Astrocyte (in vitro differentiated cells and primary cell): ENCODE measurements around the gene DNAAF8. TPM values are rescaled to one million over a fixed set of nuclear protein-coding genes. Genes with fewer than 3 reads are reported as not detected.
"Not testable (repeated sequence)": the region's sequence is repeated elsewhere in the genome, so short reads cannot be mapped to it uniquely, and the experiment has no call there.

ENCODE experiments used
- DNase-seq: peaks from one replicate; pipeline ENCODE4 v3.0.0-alpha.2; 2010; ENCODE audit warnings: low read depth
- FAIRE-seq: peaks from 2 replicates; lab custom pipeline; 2011; peaks lifted over from hg19 to GRCh38; lab: Jason Lieb, UNC
- H2AFZ ChIP-seq: 2 replicates; pipeline ENCODE4 v1.6.0; 2012; ENCODE audit warnings: low read depth, low read length, inconsistent platforms
- H3K27ac ChIP-seq: 2 replicates; pipeline ENCODE4 v1.5.1; 2011; ENCODE audit warnings: low read depth, low read length, inconsistent platforms
- H3K27me3 ChIP-seq: 2 replicates; pipeline ENCODE4 v1.6.0; 2011; ENCODE audit warnings: low read length, inconsistent platforms; ENCODE audit not compliant: insufficient read depth
- H3K36me3 ChIP-seq: 2 replicates; pipeline ENCODE4 v1.5.1; 2011; ENCODE audit warnings: low read length, inconsistent platforms; ENCODE audit not compliant: insufficient read depth
- H3K4me1 ChIP-seq: 2 replicates; pipeline ENCODE4 v1.5.1; 2011; ENCODE audit warnings: low read length, inconsistent platforms; ENCODE audit not compliant: insufficient read depth
- H3K4me2 ChIP-seq: 2 replicates; pipeline ENCODE4 v1.6.0; 2012; ENCODE audit warnings: low read length, inconsistent platforms
- H3K4me3 ChIP-seq: 2 replicates; pipeline ENCODE4 v1.5.1; 2011; ENCODE audit warnings: low read depth, mild to moderate bottlenecking, low read length, inconsistent platforms; ENCODE audit not compliant: insufficient read depth
- H3K79me2 ChIP-seq: 2 replicates; pipeline ENCODE4 v1.6.0; 2012; ENCODE audit warnings: mild to moderate bottlenecking, low read length, inconsistent platforms; ENCODE audit not compliant: insufficient read depth
- H3K9ac ChIP-seq: 2 replicates; pipeline ENCODE4 v1.6.0; 2012; ENCODE audit warnings: mild to moderate bottlenecking, low read length, inconsistent platforms
- H3K9me3 ChIP-seq: 2 replicates; pipeline ENCODE4 v1.5.1; 2012; ENCODE audit warnings: low read depth, mild to moderate bottlenecking, low read length, inconsistent platforms; ENCODE audit not compliant: insufficient read depth
- H4K20me1 ChIP-seq: 2 replicates; pipeline ENCODE4 v1.6.0; 2012; ENCODE audit warnings: low read length, inconsistent platforms; ENCODE audit not compliant: insufficient read depth
- H3K27ac Mint-ChIP-seq: one replicate; pipeline ENCODE4 v1.8.0; 2021; ENCODE audit warnings: mild to moderate bottlenecking, mixed read lengths; ENCODE audit not compliant: unreplicated experiment
- H3K27me3 Mint-ChIP-seq: one replicate; pipeline ENCODE4 v1.8.0; 2021; ENCODE audit warnings: low read depth, mixed read lengths; ENCODE audit not compliant: unreplicated experiment
- H3K36me3 Mint-ChIP-seq: one replicate; pipeline ENCODE4 v1.8.0; 2021; ENCODE audit warnings: low read depth, mixed read lengths; ENCODE audit not compliant: unreplicated experiment
- H3K4me1 Mint-ChIP-seq: one replicate; pipeline ENCODE4 v1.8.0; 2021; ENCODE audit warnings: low read depth, mixed read lengths; ENCODE audit not compliant: unreplicated experiment
- H3K4me3 Mint-ChIP-seq: one replicate; pipeline ENCODE4 v1.8.0; 2021; ENCODE audit warnings: mild to moderate bottlenecking, moderate library complexity, mixed read lengths; ENCODE audit not compliant: unreplicated experiment
- H3K9me3 Mint-ChIP-seq: one replicate; pipeline ENCODE4 v1.8.0; 2021; ENCODE audit warnings: mild to moderate bottlenecking, mixed read lengths; ENCODE audit not compliant: unreplicated experiment
- EZH2 ChIP-seq: IDR thresholded peaks from 2 replicates; pipeline ENCODE4 v1.6.1; 2012; ENCODE audit warnings: mild to moderate bottlenecking, low read length, inconsistent platforms; ENCODE audit not compliant: insufficient read depth
- total RNA-seq: library from RNA; stranded (reverse); gene quantifications from 2 replicates; pipeline ENCODE4 v1.2.1, GENCODE V29; 2021
- TF ChIP-seq, protein P1 (sequence below): IDR thresholded peaks from 2 replicates; pipeline ENCODE4 v1.5.1; 2011; ENCODE audit warnings: low read depth, mild to moderate bottlenecking, inconsistent platforms, low read length, moderate library complexity; ENCODE audit not compliant: insufficient read depth

Gene DNAAF8
- total RNA-seq, 1 donor from 2014 or later, result 2.7 TPM

DNA sequence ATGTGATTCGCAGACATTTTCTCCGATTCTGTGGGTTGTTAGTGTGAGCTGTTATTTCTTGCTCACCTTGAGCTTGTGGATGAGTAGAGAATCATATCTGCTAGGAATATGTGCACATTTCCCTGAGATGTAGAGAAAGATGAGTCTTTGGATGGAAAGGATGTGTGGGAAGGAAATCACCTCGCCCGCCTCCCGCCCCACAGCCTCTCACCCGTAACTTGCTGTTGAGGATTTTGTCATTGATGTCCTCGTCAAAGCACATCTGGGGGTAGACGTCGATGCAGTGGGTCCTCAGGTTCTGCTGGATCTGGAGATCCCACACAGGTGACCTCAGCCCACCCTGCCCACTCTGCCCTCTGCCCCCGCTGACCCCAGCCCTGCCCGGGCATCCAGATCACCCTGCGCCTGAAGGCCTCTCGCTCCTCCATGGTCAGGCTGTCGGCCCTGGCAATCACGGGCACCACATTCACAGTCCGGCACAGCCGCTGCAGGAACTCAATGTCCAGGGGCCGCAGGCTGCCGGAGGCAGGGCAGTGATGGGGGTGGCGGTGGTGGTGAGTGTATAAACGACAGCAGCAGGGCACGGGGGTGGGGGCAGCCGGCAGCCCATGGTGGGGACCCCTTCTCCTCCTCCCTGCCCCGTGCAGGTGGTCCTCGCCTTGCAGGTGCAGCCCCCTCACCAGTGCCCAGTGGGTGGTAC is 49.1 kb downstream of the DNAAF8 start:
- Histone ChIP-seq H2AFZ (no peak overlapping the region), H3K4me1 (no peaks in the 10 kb centered on the region), H3K9me3 (no peaks in the 10 kb centered on the region), H3K4me3 (no peak overlapping the region), H3K79me2 (no peaks in the 10 kb centered on the region), H3K27ac (no peak overlapping the region), H3K9ac (no peak overlapping the region), H4K20me1 (no peaks in the 10 kb centered on the region), H3K36me3 (no peaks in the 10 kb centered on the region), H3K27me3 (no peaks in the 10 kb centered on the region), H3K4me2 (no peak overlapping the region)
- no peak for TF ChIP-seq EZH2
- TF ChIP-seq, protein P1, sequence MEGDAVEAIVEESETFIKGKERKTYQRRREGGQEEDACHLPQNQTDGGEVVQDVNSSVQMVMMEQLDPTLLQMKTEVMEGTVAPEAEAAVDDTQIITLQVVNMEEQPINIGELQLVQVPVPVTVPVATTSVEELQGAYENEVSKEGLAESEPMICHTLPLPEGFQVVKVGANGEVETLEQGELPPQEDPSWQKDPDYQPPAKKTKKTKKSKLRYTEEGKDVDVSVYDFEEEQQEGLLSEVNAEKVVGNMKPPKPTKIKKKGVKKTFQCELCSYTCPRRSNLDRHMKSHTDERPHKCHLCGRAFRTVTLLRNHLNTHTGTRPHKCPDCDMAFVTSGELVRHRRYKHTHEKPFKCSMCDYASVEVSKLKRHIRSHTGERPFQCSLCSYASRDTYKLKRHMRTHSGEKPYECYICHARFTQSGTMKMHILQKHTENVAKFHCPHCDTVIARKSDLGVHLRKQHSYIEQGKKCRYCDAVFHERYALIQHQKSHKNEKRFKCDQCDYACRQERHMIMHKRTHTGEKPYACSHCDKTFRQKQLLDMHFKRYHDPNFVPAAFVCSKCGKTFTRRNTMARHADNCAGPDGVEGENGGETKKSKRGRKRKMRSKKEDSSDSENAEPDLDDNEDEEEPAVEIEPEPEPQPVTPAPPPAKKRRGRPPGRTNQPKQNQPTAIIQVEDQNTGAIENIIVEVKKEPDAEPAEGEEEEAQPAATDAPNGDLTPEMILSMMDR, result no peak
- DNase-seq (no peak), FAIRE-seq (no peak)
- H3K27ac Mint-ChIP-seq, result no peak overlapping the region
- H3K4me1 Mint-ChIP-seq, result peaks cover 3% of the 10 kb centered on the region
- H3K4me3 Mint-ChIP-seq, result no peak overlapping the region
- peaks cover 3% of the 10 kb centered on the region for H3K9me3 Mint-ChIP-seq
- H3K36me3 Mint-ChIP-seq, result peaks cover 11% of the 10 kb centered on the region
- peaks cover 9% of the 10 kb centered on the region for H3K27me3 Mint-ChIP-seq

DNA sequence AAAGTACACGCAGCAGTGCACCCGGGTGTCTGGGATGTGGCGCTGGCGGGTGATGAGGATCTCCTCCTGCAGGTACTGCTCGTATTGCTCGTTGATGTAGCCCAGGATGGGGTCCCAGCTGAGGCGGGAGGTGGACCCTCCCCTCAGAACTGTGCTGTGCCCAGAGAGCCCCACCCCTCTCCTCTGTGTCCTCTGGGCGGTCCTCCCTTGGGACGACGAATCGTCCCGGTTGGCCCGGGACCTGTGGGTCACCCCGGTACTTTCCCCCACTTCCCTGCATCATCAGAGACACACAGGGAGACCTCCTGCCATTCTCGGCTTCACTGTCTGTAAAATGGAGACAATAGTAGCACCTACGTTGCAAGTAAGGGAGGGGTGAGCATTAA is 49.6 kb downstream of the DNAAF8 start:
- Histone ChIP-seq H3K27me3 (no peaks in the 10 kb centered on the region), H3K4me1 (no peaks in the 10 kb centered on the region), H3K4me3 (no peak overlapping the region), H4K20me1 (no peaks in the 10 kb centered on the region), H3K9me3 (no peaks in the 10 kb centered on the region), H3K9ac (no peak overlapping the region), H3K36me3 (no peaks in the 10 kb centered on the region), H2AFZ (no peak overlapping the region), H3K79me2 (no peaks in the 10 kb centered on the region), H3K27ac (no peak overlapping the region), H3K4me2 (no peak overlapping the region)
- H3K9me3 Mint-ChIP-seq, result peaks cover 3% of the 10 kb centered on the region
- H3K27ac Mint-ChIP-seq, result no peak overlapping the region
- H3K4me1 Mint-ChIP-seq, result peaks cover 3% of the 10 kb centered on the region
- DNase-seq, result no peak
- no peak for TF ChIP-seq EZH2
- TF ChIP-seq, protein P1, result no peak
- no peak for FAIRE-seq
- peaks cover 11% of the 10 kb centered on the region for H3K36me3 Mint-ChIP-seq
- no peak overlapping the region for H3K4me3 Mint-ChIP-seq
- H3K27me3 Mint-ChIP-seq, result peaks cover 9% of the 10 kb centered on the region

DNA sequence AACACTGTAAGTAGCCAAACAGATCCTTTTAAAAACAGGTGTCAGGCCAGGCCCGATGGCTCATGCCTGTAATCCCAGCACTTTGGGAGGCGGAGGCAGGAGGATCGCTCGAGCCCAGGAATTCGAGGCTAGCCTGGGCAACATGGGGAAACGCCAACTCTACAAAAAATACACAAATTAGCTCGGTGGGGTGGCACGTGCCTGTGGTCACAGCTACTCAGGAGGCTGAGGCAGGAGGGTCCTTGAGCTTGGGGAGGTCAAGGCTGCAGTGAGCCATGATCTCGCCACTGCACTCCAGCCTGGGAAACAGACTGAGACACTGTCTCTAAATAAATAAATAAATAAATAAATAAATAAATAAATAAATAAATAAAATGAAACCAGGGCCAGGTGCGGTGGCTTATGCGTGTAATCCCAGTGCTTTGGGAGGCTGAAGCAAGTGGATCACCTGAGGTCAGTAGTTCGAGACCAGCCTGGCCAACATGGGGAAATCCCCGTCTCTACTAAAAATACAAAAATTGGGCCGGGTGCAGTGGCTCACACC is 50.2 kb downstream of the DNAAF8 start:
- H3K36me3 ChIP-seq, H3K4me3 Mint-ChIP-seq, H3K79me2 ChIP-seq, H3K4me2 ChIP-seq, H3K4me1 ChIP-seq, H3K27me3 ChIP-seq, H3K9me3 ChIP-seq, H3K4me3 ChIP-seq, H3K9ac ChIP-seq, H3K4me1 Mint-ChIP-seq, H3K27me3 Mint-ChIP-seq, H2AFZ ChIP-seq, H3K27ac ChIP-seq, H3K9me3 Mint-ChIP-seq, H3K27ac Mint-ChIP-seq, H4K20me1 ChIP-seq, FAIRE-seq, DNase-seq: not testable (repeated sequence)
- peaks cover 11% of the 10 kb centered on the region for H3K36me3 Mint-ChIP-seq
